MM.1S (cell line): ENCODE measurements around the gene TMEM132D.

Experiments
- DNase-seq: peaks from one replicate; pipeline ENCODE4 v3.0.0-alpha.2; 2015
- H2AFZ ChIP-seq: fragments of 300-600 bp; sonication (generic); 2 replicates; pipeline ENCODE4 v1.6.0; 2016; ENCODE audit warnings: antibody characterized with exemption, low read length
- H3F3A ChIP-seq: fragments of 300-600 bp; sonication (generic); 2 replicates; pipeline ENCODE4 v1.6.1; 2016; ENCODE audit warnings: mild to moderate bottlenecking, antibody characterized with exemption, low read length, moderate library complexity, mixed read lengths; ENCODE audit not compliant: insufficient read depth
- H3K27ac ChIP-seq: fragments of 300-600 bp; sonication (generic); 2 replicates; pipeline ENCODE4 v1.5.1; 2016; ENCODE audit warnings: mild to moderate bottlenecking, low read length
- H3K27me3 ChIP-seq: fragments of 300-600 bp; sonication (generic); replicated peaks from 2 replicates; pipeline ENCODE4 v1.6.0; 2016; ENCODE audit warnings: low read length; ENCODE audit not compliant: insufficient read depth
- H3K36me3 ChIP-seq: fragments of 300-600 bp; sonication (generic); replicated peaks from 2 replicates; pipeline ENCODE4 v1.6.1; 2016; ENCODE audit warnings: mild to moderate bottlenecking, low read length, mixed read lengths; ENCODE audit not compliant: insufficient read depth
- H3K4me1 ChIP-seq: fragments of 300-600 bp; sonication (generic); 2 replicates; pipeline ENCODE4 v1.6.1; 2016; ENCODE audit warnings: low read length, mixed read lengths
- H3K4me2 ChIP-seq: fragments of 300-600 bp; sonication (generic); 2 replicates; pipeline ENCODE4 v1.6.0; 2016; ENCODE audit warnings: low read depth, low read length
- H3K4me3 ChIP-seq: fragments of 300-600 bp; sonication (generic); 2 replicates; pipeline ENCODE4 v1.5.1; 2016; ENCODE audit warnings: low read length, mixed read lengths
- H3K79me2 ChIP-seq: fragments of 300-600 bp; sonication (generic); 2 replicates; pipeline ENCODE4 v1.6.1; 2016; ENCODE audit warnings: mixed run types, low read length, mixed read lengths
- H3K9ac ChIP-seq: fragments of 300-600 bp; sonication (generic); 2 replicates; pipeline ENCODE4 v1.6.1; 2016; ENCODE audit warnings: low read length, mixed read lengths
- H3K9me2 ChIP-seq: fragments of 300-600 bp; sonication (generic); replicated peaks from 2 replicates; pipeline ENCODE4 v1.6.1; 2016; ENCODE audit warnings: mild to moderate bottlenecking, low read length, mixed read lengths; ENCODE audit not compliant: insufficient read depth
- H3K9me3 ChIP-seq: fragments of 300-600 bp; sonication (generic); replicated peaks from 2 replicates; pipeline ENCODE4 v1.6.1; 2016; ENCODE audit warnings: mild to moderate bottlenecking, low read length, mixed read lengths; ENCODE audit not compliant: insufficient read depth
- H4K20me1 ChIP-seq: fragments of 300-600 bp; sonication (generic); 2 replicates; pipeline ENCODE4 v1.6.1; 2016; ENCODE audit warnings: mild to moderate bottlenecking, low read length, moderate library complexity, mixed read lengths; ENCODE audit not compliant: insufficient read depth
- CTCF ChIP-seq: fragments of 300-600 bp; sonication (generic); IDR thresholded peaks from 2 replicates; pipeline ENCODE4 v1.5.1; 2016; ENCODE audit warnings: antibody characterized with exemption, low read length, mixed read lengths
- EZH2 ChIP-seq: fragments of 300-600 bp; sonication (generic); optimal IDR thresholded peaks from 2 replicates; pipeline ENCODE3; 2017; ENCODE audit warnings: low read depth, mild to moderate bottlenecking, antibody characterized with exemption, low read length, mixed read lengths
- EZH2phosphoT487 ChIP-seq: fragments of 300-600 bp; sonication (generic); IDR thresholded peaks from 2 replicates; pipeline ENCODE4 v1.6.1; 2018; ENCODE audit warnings: antibody characterized with exemption, low read length

Gene TMEM132D

DNA sequence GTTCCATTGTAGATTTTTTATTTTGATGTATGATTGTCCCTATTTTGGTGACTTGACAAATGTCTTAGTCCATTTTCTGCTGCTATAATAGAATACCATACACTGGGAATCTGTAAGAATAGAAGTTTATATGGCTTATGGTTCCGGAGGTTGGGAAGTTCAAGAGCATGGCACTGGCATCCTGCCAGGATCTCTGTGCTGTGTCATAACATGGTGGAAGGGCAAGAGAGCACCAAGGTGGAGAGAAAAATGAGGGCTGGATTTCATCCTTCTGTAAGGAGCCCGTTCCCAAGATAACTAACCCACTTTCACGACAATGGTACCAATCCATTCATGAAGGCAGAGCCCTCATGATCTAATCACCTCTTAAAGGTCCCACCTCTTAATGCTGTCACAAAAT lies 176.7 kb downstream of the TMEM132D start:
- no peak overlapping the region for H3K27ac ChIP-seq
- no peaks in the 10 kb centered on the region for H3K27me3 ChIP-seq
- TF ChIP-seq EZH2, result no peak
- no peak for TF ChIP-seq EZH2phosphoT487
- no peak for TF ChIP-seq CTCF
- H4K20me1 ChIP-seq, result no peaks in the 10 kb centered on the region
- no peaks in the 10 kb centered on the region for H3K79me2 ChIP-seq
- H3K4me2 ChIP-seq, result no peak overlapping the region
- no peaks in the 10 kb centered on the region for H3K9me2 ChIP-seq
- no peaks in the 10 kb centered on the region for H3K36me3 ChIP-seq
- H3F3A ChIP-seq, result no peaks in the 10 kb centered on the region
- no peaks in the 10 kb centered on the region for H3K9me3 ChIP-seq
- DNase-seq, result no peak
- H3K4me1 ChIP-seq, result no peaks in the 10 kb centered on the region
- H2AFZ ChIP-seq, result no peak overlapping the region
- no peak overlapping the region for H3K9ac ChIP-seq
- no peak overlapping the region for H3K4me3 ChIP-seq

DNA sequence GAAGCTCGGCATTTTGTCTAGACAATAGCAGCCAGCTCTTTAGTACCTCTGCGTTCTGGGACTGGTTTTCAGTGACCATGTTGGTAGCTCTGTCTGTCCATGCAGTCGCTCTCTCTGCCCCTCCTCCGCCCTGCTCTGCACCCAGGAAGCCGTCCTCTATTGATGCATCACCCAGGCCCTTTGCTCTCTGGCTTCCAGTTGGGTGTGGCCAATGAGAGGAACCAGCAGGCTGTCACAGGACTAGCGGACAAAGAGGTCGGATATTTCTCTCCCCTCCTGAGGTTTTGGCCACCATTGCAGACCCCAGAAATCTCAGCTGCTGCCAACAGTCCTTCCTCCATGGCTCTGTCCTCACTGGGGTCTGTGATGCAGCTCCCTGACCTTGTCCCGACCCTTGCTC lies 180.6 kb downstream of the TMEM132D start:
- Histone ChIP-seq H3K4me3 (no peak overlapping the region), H3K27me3 (no peaks in the 10 kb centered on the region), H3K9me3 (no peaks in the 10 kb centered on the region), H3K4me2 (no peak overlapping the region), H3K36me3 (no peaks in the 10 kb centered on the region), H3K9ac (no peak overlapping the region), H3K9me2 (no peaks in the 10 kb centered on the region), H2AFZ (no peak overlapping the region), H3F3A (no peaks in the 10 kb centered on the region), H3K4me1 (no peaks in the 10 kb centered on the region), H3K79me2 (no peaks in the 10 kb centered on the region), H4K20me1 (no peaks in the 10 kb centered on the region), H3K27ac (no peak overlapping the region)
- no peak for TF ChIP-seq CTCF
- TF ChIP-seq EZH2, result no peak
- no peak for TF ChIP-seq EZH2phosphoT487
- no peak for DNase-seq

DNA sequence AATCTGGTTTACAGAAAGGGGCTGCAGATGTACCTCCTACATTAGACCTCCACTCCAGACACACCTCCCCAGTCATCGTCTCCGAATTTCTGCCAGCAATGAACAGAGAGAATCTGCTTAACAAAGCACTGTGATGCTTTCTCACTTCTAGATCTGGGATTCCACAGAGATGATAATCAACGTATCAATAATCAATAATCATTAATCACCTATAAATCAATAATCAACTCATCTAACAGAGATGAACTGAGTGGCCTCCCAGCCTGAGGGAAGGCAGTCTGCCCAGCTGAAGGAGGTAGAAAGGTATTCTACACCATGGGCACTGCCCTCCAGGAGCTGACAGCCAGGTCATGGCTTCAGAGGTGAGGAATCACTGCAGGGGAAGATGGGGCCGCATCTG lies 183.2 kb downstream of the TMEM132D start:
- no peak overlapping the region for H3K9ac ChIP-seq
- no peak overlapping the region for H3K4me3 ChIP-seq
- H3K27me3 ChIP-seq, result no peaks in the 10 kb centered on the region
- no peaks in the 10 kb centered on the region for H3F3A ChIP-seq
- H3K9me3 ChIP-seq, result no peaks in the 10 kb centered on the region
- no peak overlapping the region for H3K4me2 ChIP-seq
- DNase-seq, result no peak
- TF ChIP-seq EZH2phosphoT487 (no peak), EZH2 (no peak), CTCF (no peak)
- H3K4me1 ChIP-seq, result no peaks in the 10 kb centered on the region
- no peaks in the 10 kb centered on the region for H3K36me3 ChIP-seq
- H3K27ac ChIP-seq, result no peak overlapping the region
- H4K20me1 ChIP-seq, result no peaks in the 10 kb centered on the region
- no peaks in the 10 kb centered on the region for H3K9me2 ChIP-seq
- no peak overlapping the region for H2AFZ ChIP-seq
- H3K79me2 ChIP-seq, result no peaks in the 10 kb centered on the region

GRCh38 chr12:129719416-129719815 lies 184.4 kb downstream of the TMEM132D start:
- Histone ChIP-seq H3K4me2 (no peak overlapping the region), H3K4me1 (no peaks in the 10 kb centered on the region), H3K79me2 (no peaks in the 10 kb centered on the region), H3K9ac (no peak overlapping the region), H3K27me3 (no peaks in the 10 kb centered on the region), H3K36me3 (no peaks in the 10 kb centered on the region), H3K9me2 (no peaks in the 10 kb centered on the region), H3K27ac (no peak overlapping the region), H3K4me3 (no peak overlapping the region), H4K20me1 (no peaks in the 10 kb centered on the region), H3F3A (no peaks in the 10 kb centered on the region), H2AFZ (no peak overlapping the region), H3K9me3 (no peaks in the 10 kb centered on the region)
- TF ChIP-seq EZH2 (no peak), CTCF (no peak), EZH2phosphoT487 (no peak)
- DNase-seq, result no peak
